Measurements from ENCODE around the gene TBC1D17.

DNA sequence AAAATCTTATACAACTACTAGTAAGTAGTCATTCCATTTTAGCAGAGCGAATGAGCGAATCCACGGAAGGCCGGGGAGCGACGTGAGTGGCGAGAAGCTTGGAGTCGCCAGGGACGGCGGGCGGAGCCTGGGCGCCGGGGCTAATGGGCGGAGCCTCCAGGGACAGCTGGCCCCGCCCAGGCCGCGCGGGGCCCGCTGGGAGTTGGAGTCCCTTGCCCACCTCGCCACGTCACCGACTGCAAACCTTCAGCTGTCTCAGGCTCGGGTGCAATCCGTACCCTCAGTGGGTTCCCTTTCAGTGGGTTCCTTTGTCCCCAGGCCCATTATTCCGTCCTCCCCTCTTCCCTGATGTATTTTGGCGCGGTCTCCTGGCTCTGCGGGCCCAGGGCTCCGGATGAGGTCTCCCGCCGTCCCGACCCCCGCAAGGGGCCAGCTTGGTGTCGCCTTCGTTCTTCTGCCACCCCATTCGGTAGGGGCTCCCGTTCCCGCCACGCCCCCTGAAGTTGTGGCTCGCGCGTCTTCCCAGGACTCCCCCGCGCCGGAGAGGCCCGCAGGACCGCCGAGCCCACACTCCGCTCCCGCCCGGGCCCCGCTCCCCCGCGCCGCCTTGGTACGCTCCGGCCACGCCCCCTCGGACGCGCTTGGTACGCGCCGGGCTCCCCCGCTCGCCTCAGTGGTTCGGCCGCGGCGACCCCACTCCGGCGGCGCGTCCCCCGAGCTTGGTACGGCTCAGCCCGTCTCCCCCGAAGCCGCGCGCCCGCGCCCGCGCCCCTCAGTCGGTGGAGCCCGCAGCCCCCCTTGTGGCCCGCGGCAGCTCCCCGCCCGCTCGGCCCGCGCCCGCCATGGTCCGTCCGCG lies 26.8 kb upstream of the TBC1D17 start, which contains the start of gene PTOV1:
- TF ChIP-seq, protein P1, sequence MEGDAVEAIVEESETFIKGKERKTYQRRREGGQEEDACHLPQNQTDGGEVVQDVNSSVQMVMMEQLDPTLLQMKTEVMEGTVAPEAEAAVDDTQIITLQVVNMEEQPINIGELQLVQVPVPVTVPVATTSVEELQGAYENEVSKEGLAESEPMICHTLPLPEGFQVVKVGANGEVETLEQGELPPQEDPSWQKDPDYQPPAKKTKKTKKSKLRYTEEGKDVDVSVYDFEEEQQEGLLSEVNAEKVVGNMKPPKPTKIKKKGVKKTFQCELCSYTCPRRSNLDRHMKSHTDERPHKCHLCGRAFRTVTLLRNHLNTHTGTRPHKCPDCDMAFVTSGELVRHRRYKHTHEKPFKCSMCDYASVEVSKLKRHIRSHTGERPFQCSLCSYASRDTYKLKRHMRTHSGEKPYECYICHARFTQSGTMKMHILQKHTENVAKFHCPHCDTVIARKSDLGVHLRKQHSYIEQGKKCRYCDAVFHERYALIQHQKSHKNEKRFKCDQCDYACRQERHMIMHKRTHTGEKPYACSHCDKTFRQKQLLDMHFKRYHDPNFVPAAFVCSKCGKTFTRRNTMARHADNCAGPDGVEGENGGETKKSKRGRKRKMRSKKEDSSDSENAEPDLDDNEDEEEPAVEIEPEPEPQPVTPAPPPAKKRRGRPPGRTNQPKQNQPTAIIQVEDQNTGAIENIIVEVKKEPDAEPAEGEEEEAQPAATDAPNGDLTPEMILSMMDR (conservative IDR thresholded peaks at IDR 0.05), result no peak
- TF ChIP-seq ZFX (IDR thresholded peaks at IDR 0.05), result peak; percentile 92

All from C4-2B (cell line).